Activated T-helper 2 cell treated with anti-CD3 and anti-CD28 coated beads, Interferon-gamma antibody, Interleukin-2, Interleukin-4, amounts not matched to agents 10 μg/mL and 5 μg/mL and 100 μg/mL, durations not matched to agents 14 hours and 24 hours and 36 hours (primary cell): ENCODE measurements around the gene EFEMP1. TPM values are rescaled to one million over a fixed set of nuclear protein-coding genes. Genes with fewer than 3 reads are reported as not detected.

Experiments
- DNase-seq: peaks from one replicate; pipeline ENCODE4 v3.0.0; 2021; ENCODE audit warnings: low spot score
- H3K27ac Mint-ChIP-seq: one replicate; pipeline ENCODE4 v1.8.0; 2021; ENCODE audit warnings: mixed read lengths
- H3K27me3 Mint-ChIP-seq: one replicate; pipeline ENCODE4 v1.8.0; 2021; ENCODE audit warnings: low read depth, mixed read lengths
- H3K36me3 Mint-ChIP-seq: one replicate; pipeline ENCODE4 v1.8.0; 2021; ENCODE audit warnings: low read depth, mixed read lengths
- H3K4me1 Mint-ChIP-seq: one replicate; pipeline ENCODE4 v1.8.0; 2021; ENCODE audit warnings: low read depth, mixed read lengths
- H3K4me3 Mint-ChIP-seq: one replicate; pipeline ENCODE4 v1.8.0; 2021; ENCODE audit warnings: low read depth, mild to moderate bottlenecking, moderate library complexity, mixed read lengths
- H3K9me3 Mint-ChIP-seq: one replicate; pipeline ENCODE4 v1.8.0; 2021; ENCODE audit warnings: mixed read lengths
- intact Hi-C: fragments of 100-400 bp; cut with micrococcal nuclease; formaldehyde crosslinking; loops from one replicate; pipeline ENCODE4 v1.15.1; 2023
- total RNA-seq: library from RNA; stranded (reverse); gene quantifications from 2 replicates; pipeline ENCODE4 v1.2.3, GENCODE V29; 2022

The EFEMP1 gene
- total RNA-seq, 1 donor from 2014 or later = not detected

DNA sequence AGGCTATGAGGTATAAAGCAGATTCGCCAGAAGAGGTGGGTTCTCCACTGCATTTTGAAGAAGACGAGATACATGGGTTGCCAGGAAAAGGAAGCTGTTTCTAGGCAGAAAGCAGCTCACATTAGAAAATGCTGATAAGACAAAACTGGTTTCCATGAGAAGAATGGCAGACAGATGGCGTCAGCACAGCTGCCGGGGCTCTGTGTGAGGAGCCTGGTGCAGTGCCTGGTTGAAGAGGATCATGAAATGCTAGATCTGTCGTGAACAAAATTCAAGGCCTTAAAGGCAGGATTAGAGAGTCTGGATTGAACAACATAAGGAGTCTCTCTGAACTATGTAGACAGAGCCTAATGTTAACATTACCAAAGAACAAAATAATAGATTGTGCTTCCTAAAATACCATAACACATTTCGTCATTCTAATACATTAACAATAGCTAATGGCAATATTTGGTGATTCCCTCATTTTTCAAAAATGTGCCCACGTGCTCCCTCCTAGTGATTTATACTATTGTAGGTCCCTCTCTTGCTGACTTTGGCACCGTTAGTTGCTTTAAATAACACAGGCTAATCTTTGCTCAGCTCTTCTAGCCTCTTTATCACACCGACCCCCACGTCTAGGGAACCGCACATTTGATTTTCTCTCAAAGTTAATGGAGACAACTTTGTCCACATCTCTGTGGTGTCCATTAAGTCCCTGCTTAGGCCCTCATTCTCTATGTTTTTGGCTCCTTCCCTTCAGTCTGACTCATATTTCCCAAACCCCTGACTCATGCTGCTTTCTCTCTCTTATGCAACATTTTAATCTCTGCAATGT is 38.2 kb downstream of the EFEMP1 start:
- no peak overlapping the region for H3K4me3 Mint-ChIP-seq
- DNase-seq = no peak
- H3K36me3 Mint-ChIP-seq = no peaks in the 10 kb centered on the region
- intact Hi-C loops = no loop called here
- H3K27me3 Mint-ChIP-seq = no peaks in the 10 kb centered on the region
- H3K4me1 Mint-ChIP-seq = no peaks in the 10 kb centered on the region
- no peak overlapping the region for H3K27ac Mint-ChIP-seq
- H3K9me3 Mint-ChIP-seq = no peaks in the 10 kb centered on the region

DNA sequence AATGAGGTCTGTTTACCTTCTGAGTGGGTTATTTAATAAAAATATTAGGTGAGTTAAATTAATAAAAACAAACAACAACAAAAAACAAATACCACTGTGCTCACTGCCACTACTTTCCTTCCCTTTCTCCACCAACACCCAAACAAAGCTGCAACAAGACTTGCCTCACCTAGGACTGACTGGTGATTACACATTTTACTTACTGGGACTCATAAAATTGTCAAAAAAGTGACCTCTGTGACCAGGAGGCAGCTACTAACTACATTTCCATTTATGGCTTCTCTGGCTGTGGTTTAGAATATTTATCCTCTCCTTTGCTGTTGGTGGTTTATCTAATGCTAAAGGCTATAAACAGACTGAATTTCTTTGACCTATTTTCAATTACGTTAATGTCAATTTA is 39.8 kb downstream of the EFEMP1 start:
- DNase-seq = no peak
- Mint-ChIP-seq H3K36me3 (no peaks in the 10 kb centered on the region), H3K27ac (no peak overlapping the region), H3K4me1 (no peaks in the 10 kb centered on the region), H3K27me3 (no peaks in the 10 kb centered on the region), H3K9me3 (no peaks in the 10 kb centered on the region), H3K4me3 (no peak overlapping the region)
- intact Hi-C loops = no loop called here

DNA sequence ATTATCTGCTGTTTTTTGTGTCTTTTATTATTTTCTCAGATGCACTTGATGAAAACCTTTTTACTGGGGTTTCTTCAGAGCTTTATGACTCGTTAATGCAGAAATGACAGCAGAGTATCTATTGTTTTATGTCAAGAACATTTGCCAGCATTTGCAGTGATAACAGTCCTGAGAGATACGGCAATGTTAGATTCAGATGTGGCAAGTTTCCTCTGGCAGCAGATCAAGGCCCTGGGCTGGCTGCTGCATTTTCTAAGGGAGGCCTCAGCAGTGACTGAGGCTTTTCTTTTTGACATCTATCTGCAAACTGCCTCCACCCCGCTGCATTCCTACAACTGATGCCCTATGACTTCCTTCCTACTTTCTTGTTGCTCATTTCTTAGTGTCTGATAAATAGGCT is 40.2 kb downstream of the EFEMP1 start:
- intact Hi-C loops = no loop called here
- Mint-ChIP-seq H3K9me3 (no peaks in the 10 kb centered on the region), H3K4me1 (no peaks in the 10 kb centered on the region), H3K36me3 (no peaks in the 10 kb centered on the region), H3K27me3 (no peaks in the 10 kb centered on the region), H3K4me3 (no peak overlapping the region), H3K27ac (no peak overlapping the region)
- no peak for DNase-seq

DNA sequence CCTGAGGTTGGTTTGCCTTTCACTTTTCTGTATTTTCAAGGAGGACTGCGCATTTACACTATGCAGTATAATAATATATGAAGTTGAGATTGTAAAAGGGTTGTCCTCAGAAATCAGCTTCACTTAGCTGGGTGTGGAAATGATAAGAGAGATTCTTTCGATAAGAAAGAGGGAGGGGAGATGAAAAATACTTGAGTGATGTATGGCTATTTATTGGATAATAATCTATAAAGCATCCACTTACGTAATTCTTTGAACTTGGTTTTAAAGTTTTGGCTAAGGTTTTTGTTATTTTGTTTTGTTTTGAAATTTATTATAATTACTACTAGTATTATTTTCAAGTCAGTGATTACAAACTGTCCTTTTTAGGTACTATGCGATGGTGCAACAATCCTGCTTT is 40.6 kb downstream of the EFEMP1 start:
- intact Hi-C loops = no loop called here
- Mint-ChIP-seq H3K4me1 (no peaks in the 10 kb centered on the region), H3K9me3 (no peaks in the 10 kb centered on the region), H3K4me3 (no peak overlapping the region), H3K36me3 (no peaks in the 10 kb centered on the region), H3K27me3 (no peaks in the 10 kb centered on the region), H3K27ac (no peak overlapping the region)
- DNase-seq = no peak

DNA sequence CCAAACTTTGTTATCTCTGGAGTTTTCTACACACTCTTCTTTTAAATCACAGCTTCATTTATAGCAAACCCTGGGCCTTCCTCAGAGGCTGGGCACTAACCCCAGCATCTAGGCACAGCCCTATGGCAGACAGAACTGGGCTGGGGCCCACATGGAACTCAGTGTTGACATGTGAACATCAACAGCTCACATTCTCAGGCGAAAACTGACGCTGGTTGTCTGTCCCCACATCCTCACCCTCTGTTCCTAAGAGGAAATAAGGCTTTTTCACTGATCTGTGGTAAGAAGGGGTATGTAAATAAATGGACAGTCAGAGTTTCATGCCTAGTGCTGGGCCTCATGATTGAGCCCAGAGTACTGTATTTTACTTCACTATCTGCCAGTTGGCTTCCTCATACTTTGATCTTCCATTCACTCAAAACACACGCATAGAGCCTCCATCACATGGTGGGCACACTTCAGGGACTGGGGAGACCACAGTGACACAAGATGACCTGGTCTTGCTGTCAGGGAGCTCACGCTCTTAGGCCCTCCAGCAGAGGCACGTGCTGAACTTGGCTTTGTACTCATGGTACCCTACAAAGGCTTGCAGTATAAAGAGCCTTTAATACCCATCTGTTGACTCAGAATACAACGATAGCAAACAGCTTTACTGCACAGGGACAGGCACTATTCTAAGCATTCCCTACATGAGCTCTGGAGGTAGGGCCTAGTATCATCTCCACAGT is 43.0 kb downstream of the EFEMP1 start:
- H3K9me3 Mint-ChIP-seq = no peaks in the 10 kb centered on the region
- no peak for DNase-seq

DNA sequence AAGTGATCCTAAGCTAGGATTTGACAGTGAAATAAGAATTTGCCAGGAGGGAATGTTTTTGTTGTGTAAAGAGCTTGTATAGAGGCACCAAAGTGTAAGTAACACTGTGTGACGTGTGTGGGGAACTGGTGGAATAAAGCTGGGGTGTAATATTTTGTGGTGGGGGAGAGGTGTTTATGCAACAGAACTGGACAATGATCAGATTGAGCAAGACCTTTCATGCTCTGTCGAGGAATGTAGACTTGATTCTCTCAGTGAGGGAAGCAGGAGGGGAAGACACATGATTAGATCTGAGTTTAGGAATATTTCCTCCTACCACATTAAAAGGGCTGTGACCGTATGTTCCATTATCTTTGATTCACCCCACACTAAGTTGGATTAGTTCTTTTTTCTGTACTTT is 43.6 kb downstream of the EFEMP1 start:
- no peaks in the 10 kb centered on the region for H3K4me1 Mint-ChIP-seq
- DNase-seq = no peak
- H3K27me3 Mint-ChIP-seq = no peaks in the 10 kb centered on the region
- no peaks in the 10 kb centered on the region for H3K9me3 Mint-ChIP-seq
- intact Hi-C loops = no loop called here
- H3K4me3 Mint-ChIP-seq = no peak overlapping the region
- no peaks in the 10 kb centered on the region for H3K36me3 Mint-ChIP-seq
- no peak overlapping the region for H3K27ac Mint-ChIP-seq

More for the DNA sequence above, 43.0 kb downstream of the EFEMP1 start:
- intact Hi-C loops = no loop called here
- H3K36me3 Mint-ChIP-seq = no peaks in the 10 kb centered on the region
- no peak overlapping the region for H3K27ac Mint-ChIP-seq
- no peaks in the 10 kb centered on the region for H3K4me1 Mint-ChIP-seq
- no peak overlapping the region for H3K4me3 Mint-ChIP-seq
- no peaks in the 10 kb centered on the region for H3K27me3 Mint-ChIP-seq

DNA sequence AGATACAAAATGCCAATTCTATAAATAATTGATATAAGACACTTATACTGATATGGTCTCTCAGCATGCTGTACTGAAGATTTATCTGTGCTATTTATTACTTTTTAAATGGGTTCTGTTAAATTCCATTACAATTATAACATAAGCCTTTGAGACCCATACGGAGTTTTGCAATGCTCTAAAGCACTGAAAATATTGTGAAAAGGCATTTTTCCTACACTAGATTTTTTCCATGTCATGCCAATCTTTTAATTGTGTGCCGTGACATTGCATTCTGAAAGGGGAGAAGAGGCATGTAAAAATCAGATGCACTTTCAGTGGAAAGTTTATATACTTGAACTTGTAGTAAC is 46.5 kb downstream of the EFEMP1 start:
- Mint-ChIP-seq H3K4me3 (no peak overlapping the region), H3K27me3 (no peaks in the 10 kb centered on the region), H3K27ac (no peak overlapping the region), H3K4me1 (no peaks in the 10 kb centered on the region), H3K36me3 (no peaks in the 10 kb centered on the region), H3K9me3 (no peaks in the 10 kb centered on the region)
- DNase-seq = no peak
- intact Hi-C loops = no loop called here

DNA sequence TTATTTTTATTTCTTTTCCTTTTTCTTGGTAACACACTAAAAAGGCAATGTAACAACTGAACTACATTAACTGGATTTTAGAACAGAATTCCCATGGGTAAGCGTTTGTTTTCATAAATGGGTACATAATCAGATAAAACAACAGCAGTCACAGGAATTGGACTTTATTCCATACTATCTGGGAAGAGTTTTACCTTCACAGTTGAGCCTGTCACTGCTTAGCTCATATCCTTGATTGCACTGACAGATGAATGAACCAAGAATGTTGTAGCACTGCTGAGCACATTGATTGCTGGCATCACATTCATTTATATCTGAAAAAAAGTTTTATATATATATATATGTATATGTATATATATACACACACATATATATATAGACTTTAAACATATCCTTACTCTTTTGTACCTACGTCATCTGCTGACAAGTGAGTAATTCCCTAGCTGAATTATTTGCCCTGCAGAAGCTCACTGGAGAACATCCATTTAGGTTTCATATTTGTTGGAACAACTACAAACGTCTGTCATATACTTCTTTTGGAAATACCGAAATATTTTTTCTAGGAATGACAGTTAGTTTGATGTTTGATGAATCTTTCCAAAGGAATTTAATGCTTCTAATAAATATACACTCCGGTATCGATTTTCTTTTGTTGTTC is 47.0 kb downstream of the EFEMP1 start:
- Mint-ChIP-seq H3K4me1 (no peaks in the 10 kb centered on the region), H3K4me3 (no peak overlapping the region), H3K9me3 (no peaks in the 10 kb centered on the region), H3K27ac (no peak overlapping the region), H3K36me3 (no peaks in the 10 kb centered on the region), H3K27me3 (no peaks in the 10 kb centered on the region)
- DNase-seq = no peak
- intact Hi-C loops = no loop called here

DNA sequence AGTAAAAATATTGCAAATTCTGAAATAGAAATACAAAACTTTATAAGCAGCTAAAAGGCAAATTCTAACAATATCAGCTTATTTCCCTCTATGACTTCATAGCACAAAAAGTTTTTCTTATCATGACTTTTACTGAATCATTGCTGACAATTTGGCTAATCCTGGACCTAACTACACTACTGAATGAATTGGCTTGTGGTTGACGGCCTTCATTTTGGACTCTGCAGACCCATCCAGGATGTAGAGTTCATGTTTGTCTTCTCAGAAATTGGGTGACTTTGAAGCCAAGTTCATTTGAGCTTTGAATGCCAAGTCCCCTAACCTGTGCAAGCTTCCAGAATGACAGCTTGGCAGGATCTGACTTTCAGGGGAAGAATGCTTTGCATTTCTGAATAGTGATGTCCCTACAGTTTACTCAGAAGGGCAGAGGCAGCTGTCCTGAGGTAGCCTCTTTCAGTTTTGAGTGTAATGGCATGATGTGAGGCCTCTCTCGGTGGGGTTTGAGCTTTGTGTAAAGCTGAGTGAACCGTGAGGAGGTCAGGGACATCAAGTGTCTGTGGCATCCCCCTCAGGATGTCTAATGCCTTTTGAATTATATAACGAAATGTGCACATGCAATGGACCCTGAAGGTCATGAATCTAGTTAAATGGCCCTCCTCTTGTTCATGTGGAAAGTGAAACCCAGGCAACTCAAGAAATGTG is 48.0 kb downstream of the EFEMP1 start:
- intact Hi-C loops = no loop called here
- H3K4me3 Mint-ChIP-seq = no peak overlapping the region
- H3K4me1 Mint-ChIP-seq = no peaks in the 10 kb centered on the region
- no peaks in the 10 kb centered on the region for H3K9me3 Mint-ChIP-seq
- no peaks in the 10 kb centered on the region for H3K27me3 Mint-ChIP-seq
- no peak overlapping the region for H3K27ac Mint-ChIP-seq
- H3K36me3 Mint-ChIP-seq = no peaks in the 10 kb centered on the region
- no peak for DNase-seq

DNA sequence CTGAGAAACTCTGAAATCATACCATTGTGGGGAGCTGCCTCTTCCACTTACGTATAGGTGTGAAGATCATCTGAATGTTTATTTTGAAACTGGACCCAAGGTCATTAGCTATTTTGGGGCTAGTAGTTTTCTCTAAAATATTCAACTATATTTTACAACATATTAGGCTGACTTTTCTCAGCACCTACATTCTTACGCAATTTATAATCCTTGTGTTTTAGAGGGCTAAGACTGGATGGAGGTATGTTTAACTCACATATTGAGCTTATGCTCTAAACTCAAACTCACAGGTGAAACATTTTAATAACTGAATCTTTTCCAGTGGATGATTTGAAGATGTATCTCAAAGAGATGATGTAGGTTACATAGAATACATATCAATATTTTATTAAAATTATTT is 49.2 kb downstream of the EFEMP1 start:
- Mint-ChIP-seq H3K27me3 (no peaks in the 10 kb centered on the region), H3K4me1 (no peaks in the 10 kb centered on the region), H3K36me3 (no peaks in the 10 kb centered on the region), H3K9me3 (no peaks in the 10 kb centered on the region), H3K4me3 (no peak overlapping the region), H3K27ac (no peak overlapping the region)
- no peak for DNase-seq
- intact Hi-C loops = no loop called here

DNA sequence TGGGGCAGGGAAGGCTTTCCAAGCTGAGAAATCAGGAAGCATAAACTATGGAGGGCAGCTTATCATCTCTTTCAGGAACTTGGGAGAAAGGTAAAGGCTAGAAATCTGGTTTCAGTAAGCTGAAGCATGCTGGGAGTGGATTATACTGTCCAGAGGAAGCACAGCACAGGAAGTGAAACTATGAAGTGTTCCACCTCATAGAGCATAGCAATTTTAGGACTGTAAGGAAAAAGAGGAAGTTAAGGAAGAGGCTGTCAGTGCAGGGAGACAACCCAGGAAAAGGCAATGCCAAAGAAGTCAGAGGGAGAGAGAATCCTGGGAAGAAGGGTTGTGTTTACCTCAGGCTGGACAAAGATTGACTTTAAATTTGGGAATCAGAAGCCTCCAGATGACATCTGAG is 51.9 kb downstream of the EFEMP1 start:
- Mint-ChIP-seq H3K36me3 (no peaks in the 10 kb centered on the region), H3K4me3 (no peak overlapping the region), H3K27me3 (no peaks in the 10 kb centered on the region), H3K9me3 (no peaks in the 10 kb centered on the region), H3K4me1 (no peaks in the 10 kb centered on the region), H3K27ac (no peak overlapping the region)
- intact Hi-C loops = no loop called here
- DNase-seq = no peak

DNA sequence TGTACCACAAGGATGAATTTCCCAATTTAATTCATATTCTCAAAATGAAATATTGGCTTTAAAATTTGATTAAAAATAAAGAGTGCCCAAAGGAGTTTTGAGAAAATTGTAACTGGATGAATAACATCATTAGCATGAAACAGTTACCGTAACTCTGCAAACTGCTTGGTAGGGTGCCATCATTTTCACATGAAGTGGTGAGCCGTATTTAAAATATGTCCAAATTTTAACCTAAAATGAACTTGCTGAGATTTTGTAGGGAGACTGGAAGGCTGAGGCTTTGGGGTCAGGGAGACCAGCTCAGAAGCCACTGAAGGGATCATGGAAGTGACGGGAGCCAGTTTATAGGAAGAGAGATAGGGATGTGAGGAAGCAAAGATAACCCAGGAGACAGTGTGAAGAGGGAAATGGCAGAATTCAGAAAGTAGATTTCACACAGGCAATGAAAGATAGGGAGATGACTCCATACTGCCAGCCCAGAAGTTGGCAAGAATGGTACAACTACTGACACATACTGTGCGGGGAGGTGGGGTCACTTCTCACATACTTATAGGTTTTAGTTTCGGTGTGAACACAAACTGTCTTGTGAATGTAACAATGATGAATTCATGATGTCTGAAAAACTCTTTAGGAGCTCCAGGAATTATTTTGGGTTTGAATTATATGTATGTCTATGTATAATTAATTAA is 53.8 kb downstream of the EFEMP1 start:
- Mint-ChIP-seq H3K9me3 (no peaks in the 10 kb centered on the region), H3K4me1 (no peaks in the 10 kb centered on the region), H3K4me3 (no peak overlapping the region), H3K36me3 (no peaks in the 10 kb centered on the region), H3K27ac (no peak overlapping the region), H3K27me3 (no peaks in the 10 kb centered on the region)
- intact Hi-C loops = no loop called here
- DNase-seq = no peak
